Neural crest cell (in vitro differentiated cells): Measurements from ENCODE around the gene SHANK1. TPM values are rescaled to one million over a fixed set of nuclear protein-coding genes. Genes with fewer than 3 reads are reported as not detected.
A peak's percentile ranks its signal among the peaks of the same experiment; 100 is the strongest.

ENCODE experiments used
- DNase-seq: peaks from one replicate; pipeline ENCODE4 v3.0.0; 2021; ENCODE audit warnings: low read depth, mixed read lengths, low spot score
- H3K27ac Mint-ChIP-seq: one replicate; pipeline ENCODE4 v1.8.0; 2021; ENCODE audit warnings: mild to moderate bottlenecking, mixed read lengths; ENCODE audit not compliant: unreplicated experiment
- H3K27me3 Mint-ChIP-seq: 2 replicates; pipeline ENCODE4 v1.8.0; 2021; ENCODE audit warnings: low read depth, mild to moderate bottlenecking, mixed read lengths
- H3K36me3 Mint-ChIP-seq: 2 replicates; pipeline ENCODE4 v1.8.0; 2021; ENCODE audit warnings: low read depth, mild to moderate bottlenecking, mixed read lengths
- H3K4me1 Mint-ChIP-seq: 2 replicates; pipeline ENCODE4 v1.8.0; 2021; ENCODE audit warnings: mixed read lengths
- H3K4me3 Mint-ChIP-seq: one replicate; pipeline ENCODE4 v1.8.0; 2021; ENCODE audit warnings: mild to moderate bottlenecking, mixed read lengths
- H3K9me3 Mint-ChIP-seq: 2 replicates; pipeline ENCODE4 v1.8.0; 2021; ENCODE audit warnings: mixed read lengths
- CTCF ChIP-seq: fragments of 200-600 bp; sonication (generic); conservative IDR thresholded peaks from 2 replicates; pipeline ENCODE4 v1.5.0; 2021; ENCODE audit warnings: antibody characterized with exemption, mild to moderate bottlenecking
- total RNA-seq: library from RNA; stranded (reverse); gene quantifications from 2 replicates; pipeline ENCODE4 v1.2.1, GENCODE V29; 2021

Gene SHANK1
- total RNA-seq, 1 donor from 2014 or later, result 6.8 TPM

DNA sequence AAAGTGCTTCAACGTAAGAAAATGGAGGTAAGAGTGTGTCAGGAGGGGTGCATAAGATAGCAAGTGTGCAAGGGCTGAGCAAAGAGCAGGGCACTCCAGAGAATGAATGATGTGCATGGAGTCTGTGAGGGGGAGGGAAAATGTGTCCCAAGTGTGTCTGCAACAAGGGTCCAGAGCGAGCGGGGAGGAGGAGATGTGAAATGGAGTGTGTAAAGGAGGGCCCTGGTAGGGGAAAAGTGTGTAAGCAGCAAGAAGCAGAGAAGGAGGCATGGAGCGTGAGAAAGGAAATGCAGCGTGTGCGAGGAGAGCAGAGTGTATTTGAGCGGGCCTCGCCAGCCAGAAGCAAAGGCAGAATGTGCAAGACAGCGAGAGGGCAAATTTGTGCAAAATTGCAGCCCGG is 58.6 kb downstream of the SHANK1 start:
- no peaks in the 10 kb centered on the region for H3K36me3 Mint-ChIP-seq
- no peak for TF ChIP-seq CTCF
- DNase-seq, result no peak
- peak overlapping the region; percentile 45 for H3K4me3 Mint-ChIP-seq
- no peak overlapping the region for H3K27ac Mint-ChIP-seq
- peaks cover 37% of the 10 kb centered on the region for H3K4me1 Mint-ChIP-seq
- H3K27me3 Mint-ChIP-seq, result peaks cover 60% of the 10 kb centered on the region
- no peaks in the 10 kb centered on the region for H3K9me3 Mint-ChIP-seq

GRCh38 chr19:50660088-50660366 is 59.6 kb downstream of the SHANK1 start:
- Mint-ChIP-seq H3K27me3 (peaks cover 60% of the 10 kb centered on the region), H3K4me3 (peak overlapping the region; percentile 38), H3K4me1 (peaks cover 37% of the 10 kb centered on the region), H3K36me3 (no peaks in the 10 kb centered on the region), H3K9me3 (no peaks in the 10 kb centered on the region), H3K27ac (no peak overlapping the region)
- TF ChIP-seq CTCF, result no peak
- no peak for DNase-seq

DNA sequence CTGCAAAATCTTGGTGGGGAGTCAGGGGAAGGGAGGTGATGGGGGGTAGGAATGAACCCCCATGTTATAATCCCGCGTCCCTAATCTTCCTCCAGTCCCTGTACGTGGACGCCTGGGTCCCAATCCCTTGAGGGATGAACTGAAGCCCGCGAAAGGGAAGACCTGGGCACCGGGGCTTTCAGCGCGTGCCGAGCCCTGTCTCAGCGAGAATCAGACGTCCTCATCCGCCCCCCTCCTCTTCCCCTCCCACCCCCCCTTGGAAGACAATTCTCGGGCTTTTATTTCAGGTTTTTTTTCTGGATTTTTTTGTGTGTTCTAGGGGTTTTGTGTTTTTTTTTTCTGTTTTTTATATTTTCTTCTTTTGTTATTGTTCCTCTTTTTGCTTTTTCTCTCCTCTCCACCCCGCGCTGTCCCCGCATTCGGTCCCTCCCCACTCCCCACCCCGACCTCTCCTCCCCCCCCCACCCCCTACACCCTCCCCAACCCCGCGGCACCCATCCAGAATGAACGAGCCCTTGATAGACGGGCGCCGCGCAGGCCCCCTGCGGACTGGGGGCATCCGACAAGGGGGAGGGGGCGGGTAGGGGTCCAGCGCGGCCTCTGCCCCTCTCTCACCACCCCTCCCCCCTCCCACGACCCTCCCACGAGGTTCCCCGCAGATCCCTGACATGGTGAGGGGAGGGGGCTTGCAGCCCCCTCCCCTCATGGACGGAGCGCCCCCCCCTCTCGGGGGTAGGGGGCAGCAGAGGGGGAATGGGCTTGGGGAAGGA is 60.1 kb downstream of the SHANK1 start:
- no peak for TF ChIP-seq CTCF
- DNase-seq, result no peak
- Mint-ChIP-seq H3K36me3 (no peaks in the 10 kb centered on the region), H3K27me3 (peaks cover 58% of the 10 kb centered on the region), H3K27ac (peak overlapping the region; percentile 70), H3K9me3 (no peaks in the 10 kb centered on the region), H3K4me3 (peak overlapping the region; percentile 82), H3K4me1 (peaks cover 37% of the 10 kb centered on the region)

DNA sequence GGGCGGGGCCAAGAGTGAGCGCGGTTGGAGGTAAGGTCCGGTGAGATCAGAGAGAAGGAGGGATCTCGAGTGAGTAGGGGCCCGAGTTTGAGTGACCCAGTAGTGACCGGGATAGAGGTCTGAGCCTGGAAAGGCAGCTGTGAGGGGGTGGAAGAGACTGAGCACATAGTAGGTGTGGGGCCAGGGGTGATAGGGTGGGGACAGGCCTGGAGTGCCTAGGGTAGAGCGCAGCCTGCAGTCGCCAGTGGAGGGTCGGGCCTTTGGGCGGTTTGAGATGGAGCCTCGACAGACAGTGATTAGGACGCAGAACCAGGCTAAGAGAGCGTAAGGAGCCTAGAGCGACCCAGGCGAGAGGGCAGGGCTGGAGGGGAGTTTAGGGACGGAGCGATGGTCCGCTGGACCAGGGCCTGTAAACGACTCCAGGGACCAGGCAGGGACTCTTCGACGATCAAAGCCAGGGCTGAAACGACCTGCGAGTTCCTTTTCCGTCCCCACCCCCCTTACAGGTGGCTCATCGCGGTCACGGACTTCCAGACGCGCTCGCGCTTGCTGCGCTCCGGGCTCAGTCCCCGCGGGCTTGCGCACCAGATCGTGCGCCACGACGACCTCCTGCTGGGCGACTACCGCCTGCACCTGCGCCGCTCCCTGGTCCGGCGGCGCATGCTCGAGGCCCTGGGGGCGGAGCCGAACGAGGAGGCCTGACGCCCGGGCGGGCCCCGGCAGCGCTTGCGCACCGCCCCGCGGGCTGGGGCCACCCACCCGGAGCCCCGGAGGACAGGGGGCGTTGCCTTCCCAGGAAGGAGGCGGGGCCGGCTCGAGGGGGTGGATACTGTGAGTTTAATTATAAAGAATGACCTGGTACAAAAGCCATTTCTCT is 60.9 kb downstream of the SHANK1 start:
- no peaks in the 10 kb centered on the region for H3K9me3 Mint-ChIP-seq
- peak overlapping the region; percentile 92 for H3K4me3 Mint-ChIP-seq
- H3K27ac Mint-ChIP-seq, result peak overlapping the region; percentile 92
- no peaks in the 10 kb centered on the region for H3K36me3 Mint-ChIP-seq
- H3K4me1 Mint-ChIP-seq, result peaks cover 37% of the 10 kb centered on the region
- peak; percentile 24 for TF ChIP-seq CTCF
- DNase-seq, result peak; percentile 85
- peaks cover 56% of the 10 kb centered on the region for H3K27me3 Mint-ChIP-seq

DNA sequence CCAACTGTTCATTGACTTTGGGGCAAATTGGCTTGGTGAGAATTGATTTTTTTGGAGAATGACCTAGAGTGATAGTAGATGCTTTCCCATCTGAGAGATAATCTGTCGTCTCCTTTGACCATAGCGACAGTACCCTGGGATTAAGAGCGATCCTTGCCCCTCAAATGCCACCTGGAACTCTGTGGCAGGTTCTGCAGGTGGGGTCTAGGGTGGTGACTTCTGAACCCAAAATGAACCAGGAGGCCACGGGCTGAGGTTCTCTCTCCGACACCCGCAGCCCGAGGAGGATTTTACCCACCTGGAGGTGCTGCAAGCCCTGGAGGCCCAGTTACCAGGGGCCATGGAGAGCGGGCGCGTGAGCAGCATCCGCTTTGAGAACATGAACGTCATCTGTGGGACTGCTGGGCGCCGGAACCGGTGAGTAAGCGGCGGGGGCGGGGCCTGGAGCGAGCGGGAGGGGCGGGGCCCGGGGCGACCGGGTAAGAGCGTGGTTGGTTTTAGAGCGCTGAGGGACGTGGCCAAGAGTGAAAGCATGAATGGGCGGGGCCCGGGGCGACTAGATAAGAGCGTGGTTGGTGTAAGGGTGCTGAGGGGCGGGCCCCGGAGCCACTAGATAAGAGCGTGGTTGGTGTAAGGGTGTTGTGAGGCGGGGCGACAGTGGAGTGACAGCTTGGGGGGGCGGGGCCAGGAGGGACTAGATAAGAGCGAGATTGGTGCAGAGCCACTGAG is 61.7 kb downstream of the SHANK1 start:
- H3K9me3 Mint-ChIP-seq, result no peaks in the 10 kb centered on the region
- H3K27ac Mint-ChIP-seq, result peak overlapping the region; percentile 94
- H3K36me3 Mint-ChIP-seq, result no peaks in the 10 kb centered on the region
- H3K27me3 Mint-ChIP-seq, result peaks cover 53% of the 10 kb centered on the region
- H3K4me1 Mint-ChIP-seq, result peaks cover 38% of the 10 kb centered on the region
- peak; percentile 97 for DNase-seq
- H3K4me3 Mint-ChIP-seq, result peak overlapping the region; percentile 92
- TF ChIP-seq CTCF, result no peak
